Right forelimb (tissue), 1 donor: Measurements from ENCODE around the gene SCGN.
"Not testable (repeated sequence)": the region's sequence is repeated elsewhere in the genome, so short reads cannot be mapped to it uniquely, and the experiment has no call there.

ENCODE experiments used
- DNase-seq: peaks from one replicate; pipeline ENCODE4 v3.0.0-alpha.2; 2018

The SCGN gene

DNA sequence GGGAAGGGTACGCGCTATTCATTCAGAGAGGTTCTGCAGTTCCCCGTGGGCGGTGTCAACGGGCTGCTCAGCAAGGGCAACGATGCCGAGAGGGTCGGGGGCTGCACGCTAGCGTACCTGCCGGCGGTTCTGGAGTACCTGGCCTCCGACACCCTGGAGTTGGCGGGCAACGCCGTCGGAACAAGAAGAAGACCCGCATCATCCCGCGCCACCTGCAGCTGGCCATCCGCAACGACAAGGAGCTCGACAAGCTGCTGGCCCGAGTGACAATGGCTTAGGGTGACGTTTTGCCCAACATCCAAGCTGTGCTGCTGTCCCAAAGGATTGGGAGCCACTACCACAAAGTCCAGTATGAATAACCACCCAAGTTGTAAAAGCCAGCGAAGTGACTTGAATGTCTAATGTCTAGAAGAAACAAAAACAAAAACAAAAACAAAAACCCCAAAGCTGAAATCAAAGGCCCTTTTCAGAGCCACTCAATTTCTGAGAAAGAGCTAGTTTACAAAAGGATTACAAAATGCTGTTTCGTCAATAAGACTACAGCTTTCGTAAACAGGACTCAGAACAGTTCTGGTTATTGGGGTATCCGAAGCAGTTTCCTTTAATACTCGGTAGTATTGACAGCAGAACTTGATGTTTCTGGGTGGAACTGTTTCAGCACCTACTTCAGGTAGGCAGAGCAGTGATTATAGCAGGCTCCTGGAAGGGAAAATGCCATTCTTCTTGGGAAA lies 80.6 kb downstream of the SCGN start:
- no peak for DNase-seq

- DNase-seq = no peak
Observed at GRCh38 chr6:25735261-25735660, 83.2 kb downstream of the SCGN start.

DNA sequence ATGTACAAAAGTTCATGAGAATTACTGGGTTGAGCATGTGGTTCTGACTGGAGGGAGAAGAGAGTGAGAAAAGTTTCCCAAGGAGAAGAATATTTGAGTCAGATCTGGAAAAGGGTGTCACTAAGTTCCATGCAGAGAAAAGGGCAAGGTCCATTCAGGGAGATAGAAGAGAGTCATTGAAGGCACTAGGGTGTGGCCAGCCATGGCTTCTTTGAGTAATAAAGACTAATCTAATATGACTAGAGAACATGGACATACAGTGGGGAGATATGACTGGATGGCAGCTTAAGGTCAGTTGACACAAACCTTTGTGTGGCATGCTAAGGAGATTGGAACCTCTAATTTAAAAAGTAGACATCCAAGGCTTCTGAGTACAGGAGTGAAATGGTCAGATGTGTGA lies 91.9 kb downstream of the SCGN start:
- no peak for DNase-seq

- no peak for DNase-seq
Observed at GRCh38 chr6:25745836-25746235, 93.8 kb downstream of the SCGN start.

DNA sequence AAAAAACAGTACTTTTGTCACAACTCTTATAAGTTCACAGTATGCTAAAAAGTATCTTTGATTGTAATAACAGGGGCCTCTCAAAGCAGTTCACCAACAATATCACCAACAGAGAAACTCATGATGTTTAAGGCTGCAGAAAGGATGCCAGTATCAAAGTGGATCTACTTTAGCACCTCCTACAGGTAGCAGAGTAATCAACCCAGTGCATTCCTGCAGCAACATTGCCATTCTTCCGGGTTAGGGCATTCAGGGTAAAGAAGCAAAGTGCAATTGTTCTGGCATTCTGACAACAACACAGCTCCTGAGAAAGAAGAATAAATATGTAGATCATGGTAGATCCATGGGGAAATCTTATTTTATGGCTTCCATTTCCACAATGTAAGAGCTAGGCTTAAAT lies 95.0 kb downstream of the SCGN start:
- DNase-seq = no peak

- DNase-seq = no peak
Observed at GRCh38 chr6:25747477-25747876, 95.5 kb downstream of the SCGN start.

DNA sequence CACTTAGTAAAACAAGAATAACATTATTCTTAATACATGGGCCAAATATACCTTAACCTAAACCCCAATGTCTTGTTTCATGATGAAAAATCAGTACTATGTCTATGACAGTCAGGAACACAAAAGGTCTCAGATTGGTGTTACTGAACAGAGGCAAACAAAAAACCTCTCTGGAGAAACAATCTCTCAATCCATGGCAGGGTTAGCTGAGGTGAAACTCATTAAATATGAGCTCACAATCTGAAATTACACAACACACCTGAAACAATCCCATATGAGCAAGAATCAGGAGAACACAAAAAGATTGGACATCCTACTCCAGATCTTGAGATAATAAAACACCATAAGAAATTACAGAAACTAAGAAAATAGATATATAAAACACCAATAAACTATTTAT lies 96.0 kb downstream of the SCGN start:
- no peak for DNase-seq

GRCh38 chr6:25748601-25749517 lies 96.8 kb downstream of the SCGN start:
- DNase-seq = not testable (repeated sequence)

DNA sequence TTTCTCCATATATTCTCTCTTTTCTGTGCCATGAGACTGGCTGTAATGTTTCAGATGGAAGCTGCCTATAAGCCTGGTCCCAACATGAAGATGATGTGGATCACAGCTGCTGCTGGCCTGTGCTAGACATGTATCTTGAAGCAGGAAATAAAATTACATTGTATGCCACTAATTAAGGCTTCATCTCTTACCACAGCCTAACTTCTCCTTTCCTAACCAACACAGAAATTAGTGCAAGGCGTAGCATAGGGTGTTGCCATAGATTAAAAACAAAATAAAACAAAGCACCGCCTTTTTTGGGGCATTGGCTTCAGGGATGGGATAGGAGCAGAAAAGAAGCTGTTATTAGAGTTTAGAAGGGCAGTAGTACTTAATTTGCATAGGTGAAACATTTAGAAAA lies 97.8 kb downstream of the SCGN start:
- DNase-seq = no peak

DNA sequence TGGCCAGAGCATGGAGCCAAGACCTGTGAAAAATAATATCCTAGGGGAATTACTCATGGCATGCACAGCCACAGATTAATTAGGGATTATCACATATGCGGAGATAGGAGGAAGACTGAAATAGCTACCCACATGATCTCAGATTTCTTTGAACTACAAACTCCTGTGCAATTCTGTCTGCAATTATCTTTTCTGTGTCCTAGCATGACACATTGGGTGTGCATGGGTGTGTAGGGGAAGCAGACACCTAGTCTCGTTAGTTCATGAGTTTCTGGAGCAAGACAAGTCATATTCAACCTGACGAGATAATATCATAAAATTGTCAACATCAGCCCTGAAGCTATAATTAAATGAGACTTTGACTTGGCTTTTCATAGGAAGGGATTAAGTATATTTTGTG lies 98.9 kb downstream of the SCGN start:
- DNase-seq = no peak
